ENCODE results near the gene SLC6A4. TPM values are rescaled to one million over a fixed set of nuclear protein-coding genes. Genes with fewer than 3 reads are reported as not detected.
A peak's percentile ranks its signal among the peaks of the same experiment; 100 is the strongest.

The SLC6A4 gene
- total RNA-seq, 1 donor from 2014 or later = not detected

- DNase-seq (ENCODE audit: low read depth) = no peak
- no peak overlapping the region for H3K4me3 ChIP-seq (ENCODE audit: low read depth, low read length)
- TF ChIP-seq, protein P1, sequence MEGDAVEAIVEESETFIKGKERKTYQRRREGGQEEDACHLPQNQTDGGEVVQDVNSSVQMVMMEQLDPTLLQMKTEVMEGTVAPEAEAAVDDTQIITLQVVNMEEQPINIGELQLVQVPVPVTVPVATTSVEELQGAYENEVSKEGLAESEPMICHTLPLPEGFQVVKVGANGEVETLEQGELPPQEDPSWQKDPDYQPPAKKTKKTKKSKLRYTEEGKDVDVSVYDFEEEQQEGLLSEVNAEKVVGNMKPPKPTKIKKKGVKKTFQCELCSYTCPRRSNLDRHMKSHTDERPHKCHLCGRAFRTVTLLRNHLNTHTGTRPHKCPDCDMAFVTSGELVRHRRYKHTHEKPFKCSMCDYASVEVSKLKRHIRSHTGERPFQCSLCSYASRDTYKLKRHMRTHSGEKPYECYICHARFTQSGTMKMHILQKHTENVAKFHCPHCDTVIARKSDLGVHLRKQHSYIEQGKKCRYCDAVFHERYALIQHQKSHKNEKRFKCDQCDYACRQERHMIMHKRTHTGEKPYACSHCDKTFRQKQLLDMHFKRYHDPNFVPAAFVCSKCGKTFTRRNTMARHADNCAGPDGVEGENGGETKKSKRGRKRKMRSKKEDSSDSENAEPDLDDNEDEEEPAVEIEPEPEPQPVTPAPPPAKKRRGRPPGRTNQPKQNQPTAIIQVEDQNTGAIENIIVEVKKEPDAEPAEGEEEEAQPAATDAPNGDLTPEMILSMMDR (conservative IDR thresholded peaks at IDR 0.05; ENCODE audit: low read depth, low read length) = no peak
Observed at GRCh38 chr17:30241051-30241450, 5.6 kb upstream of the SLC6A4 start.

GRCh38 chr17:30240177-30240576 lies 4.7 kb upstream of the SLC6A4 start:
- H3K4me3 ChIP-seq (ENCODE audit: low read depth, low read length) = no peak overlapping the region
- DNase-seq (ENCODE audit: low read depth) = no peak
- TF ChIP-seq, protein P1 (conservative IDR thresholded peaks at IDR 0.05; ENCODE audit: low read depth, low read length) = no peak

- TF ChIP-seq, protein P1 (conservative IDR thresholded peaks at IDR 0.05; ENCODE audit: low read depth, low read length) = no peak
- no peak overlapping the region for H3K4me3 ChIP-seq (ENCODE audit: low read depth, low read length)
- DNase-seq (ENCODE audit: low read depth) = no peak
Observed at GRCh38 chr17:30239089-30239462, 3.6 kb upstream of the SLC6A4 start.

- TF ChIP-seq, protein P1 (conservative IDR thresholded peaks at IDR 0.05; ENCODE audit: low read depth, low read length) = no peak
- no peak for DNase-seq (ENCODE audit: low read depth)
- no peak overlapping the region for H3K4me3 ChIP-seq (ENCODE audit: low read depth, low read length)
Observed at GRCh38 chr17:30238387-30239088, 3.0 kb upstream of the SLC6A4 start.

DNA sequence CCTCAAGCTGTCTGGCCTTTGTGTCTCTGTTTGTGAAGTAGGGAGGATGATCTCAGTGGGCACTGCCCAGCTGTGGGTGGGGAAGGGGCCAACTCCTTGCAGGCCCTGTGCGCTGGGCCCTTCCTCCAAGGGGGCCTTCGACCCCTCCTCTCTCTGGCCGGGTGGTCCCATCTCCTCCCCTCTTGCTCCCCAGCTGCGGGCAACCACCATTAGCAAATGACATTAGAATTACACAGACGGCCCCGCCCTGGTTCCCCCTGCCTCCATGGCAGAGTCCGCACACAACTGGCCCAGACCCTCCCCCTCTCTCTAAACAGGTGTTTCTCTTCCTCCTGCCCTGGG lies 2.5 kb upstream of the SLC6A4 start:
- H3K4me3 ChIP-seq (ENCODE audit: low read depth, low read length) = no peak overlapping the region
- DNase-seq (ENCODE audit: low read depth) = no peak
- TF ChIP-seq, protein P1 (conservative IDR thresholded peaks at IDR 0.05; ENCODE audit: low read depth, low read length) = no peak

DNA sequence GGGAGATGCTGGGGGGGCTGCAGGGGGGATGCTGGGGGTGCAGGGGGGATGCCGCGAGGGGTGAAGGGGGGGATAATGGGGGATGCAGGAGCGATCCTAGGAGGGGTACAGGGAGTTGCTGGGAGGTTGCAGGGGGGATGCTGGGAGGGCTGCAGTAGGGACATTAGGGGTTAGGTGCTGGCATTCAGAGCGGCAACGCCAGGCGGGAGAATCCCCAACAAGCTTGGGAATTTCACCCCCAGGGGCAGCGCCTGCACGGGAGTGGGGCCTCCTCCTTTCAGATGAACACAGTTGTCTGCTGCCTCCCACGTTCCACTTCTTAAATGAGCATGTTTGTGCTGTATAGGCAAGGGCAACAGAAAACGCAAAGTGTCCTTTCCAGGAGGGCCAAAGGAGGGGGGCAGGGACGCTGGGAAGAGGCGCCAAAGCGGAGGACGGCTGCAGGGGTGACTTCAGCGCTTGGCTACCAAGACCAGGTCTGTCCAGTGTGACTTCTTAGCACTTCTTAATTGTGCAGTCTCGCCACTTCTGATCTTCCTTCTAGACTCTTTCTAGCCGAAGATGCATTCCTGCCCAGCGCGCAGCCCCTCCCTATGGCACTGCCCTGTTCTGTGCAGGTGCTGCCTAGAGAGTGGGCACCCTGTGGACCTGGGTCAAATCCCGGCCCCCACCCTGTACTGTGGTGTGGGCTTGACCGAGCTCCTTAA lies 2.0 kb upstream of the SLC6A4 start:
- DNase-seq (ENCODE audit: low read depth) = no peak
- no peak overlapping the region for H3K4me3 ChIP-seq (ENCODE audit: low read depth, low read length)
- TF ChIP-seq, protein P1 (conservative IDR thresholded peaks at IDR 0.05; ENCODE audit: low read depth, low read length) = no peak

GRCh38 chr17:30236766-30237165 lies 1.3 kb upstream of the SLC6A4 start:
- peak overlapping the region; percentile 21 for H3K4me3 ChIP-seq (ENCODE audit: low read depth, low read length)
- TF ChIP-seq, protein P1 (conservative IDR thresholded peaks at IDR 0.05; ENCODE audit: low read depth, low read length) = peak; percentile 58
- DNase-seq (ENCODE audit: low read depth) = no peak
